WTC11 (cell line): Measurements from ENCODE around the gene IDUA. TPM values are rescaled to one million over a fixed set of nuclear protein-coding genes. Genes with fewer than 3 reads are reported as not detected.
A peak's percentile ranks its signal among the peaks of the same experiment; 100 is the strongest.

Source experiments
- ATAC-seq: fragments of 200-7000 bp; cut with Tn5 transposase; 2 replicates; pipeline ENCODE4 v1.10.0; 2021; ENCODE audit warnings: mild to moderate bottlenecking, moderate library complexity
- CTCF ChIA-PET: fragments of 300-600 bp; sonication (Branson Sonifier 250); formaldehyde crosslinking; loops from one replicate; lab custom pipeline; 2021; ENCODE audit warnings: antibody characterized with exemption; lab: Charles Lee
- POLR2A ChIA-PET: fragments of 350-600 bp; sonication (Branson Sonifier 250); formaldehyde crosslinking; loops from one replicate; lab custom pipeline; 2021; ENCODE audit warnings: antibody characterized with exemption; lab: Charles Lee
- DNase-seq: peaks from one replicate; pipeline ENCODE4 v3.0.0; 2021; ENCODE audit warnings: low spot score
- H3K27ac Mint-ChIP-seq: 2 replicates; pipeline ENCODE4 v1.8.0; 2021; ENCODE audit warnings: mixed read lengths
- H3K27me3 Mint-ChIP-seq: 2 replicates; pipeline ENCODE4 v1.8.0; 2021; ENCODE audit warnings: low read depth, mild to moderate bottlenecking, moderate library complexity, mixed read lengths
- H3K36me3 Mint-ChIP-seq: 2 replicates; pipeline ENCODE4 v1.8.0; 2021; ENCODE audit warnings: mixed read lengths
- H3K4me1 Mint-ChIP-seq: 2 replicates; pipeline ENCODE4 v1.8.0; 2022; ENCODE audit warnings: mixed read lengths
- H3K4me3 Mint-ChIP-seq: 2 replicates; pipeline ENCODE4 v1.8.0; 2021; ENCODE audit warnings: mild to moderate bottlenecking, moderate library complexity, mixed read lengths
- H3K9me3 Mint-ChIP-seq: 2 replicates; pipeline ENCODE4 v1.8.0; 2021; ENCODE audit warnings: mixed read lengths
- GABPB1 ChIP-seq: sonication (generic); formaldehyde crosslinking; IDR thresholded peaks from 2 replicates; pipeline ENCODE4 v1.8.1; 2023; ENCODE audit warnings: mild to moderate bottlenecking, missing genetic modification reagents
- HMGA2 ChIP-seq: fragments of 250-450 bp; sonication (Bioruptor Pico); IDR thresholded peaks from 2 replicates; pipeline ENCODE4 v1.4.0; 2021; ENCODE audit warnings: mild to moderate bottlenecking, moderate library complexity
- HMGXB4 ChIP-seq: sonication (generic); formaldehyde crosslinking; IDR thresholded peaks from 2 replicates; pipeline ENCODE4 v1.8.1; 2023; ENCODE audit warnings: mild to moderate bottlenecking, moderate library complexity, missing genetic modification reagents
- MYBL2 ChIP-seq: sonication (generic); formaldehyde crosslinking; IDR thresholded peaks from 2 replicates; pipeline ENCODE4 v1.8.1; 2023; ENCODE audit warnings: mild to moderate bottlenecking, moderate library complexity, missing genetic modification reagents
- NFE2L1 ChIP-seq: sonication (generic); formaldehyde crosslinking; IDR thresholded peaks from 2 replicates; pipeline ENCODE4 v1.8.1; 2023; ENCODE audit warnings: missing genetic modification reagents
- PREB ChIP-seq: sonication (generic); formaldehyde crosslinking; IDR thresholded peaks from 2 replicates; pipeline ENCODE4 v1.8.1; 2022; ENCODE audit warnings: mild to moderate bottlenecking, missing genetic modification reagents, moderate library complexity, borderline replicate concordance
- PRRX2 ChIP-seq: fragments of 250-450 bp; sonication (Bioruptor Pico); IDR thresholded peaks from 2 replicates; pipeline ENCODE4 v1.8.0; 2021; ENCODE audit warnings: mild to moderate bottlenecking
- RORB ChIP-seq: fragments of 250-450 bp; sonication (Bioruptor Pico); IDR thresholded peaks from 2 replicates; pipeline ENCODE4 v1.9.0; 2021; ENCODE audit warnings: mild to moderate bottlenecking
- ZBTB21 ChIP-seq: sonication (generic); formaldehyde crosslinking; IDR thresholded peaks from 2 replicates; pipeline ENCODE4 v1.8.1; 2023; ENCODE audit warnings: mild to moderate bottlenecking, missing genetic modification reagents, borderline replicate concordance
- ZBTB43 ChIP-seq: sonication (generic); formaldehyde crosslinking; IDR thresholded peaks from 2 replicates; pipeline ENCODE4 v1.8.1; 2023; ENCODE audit warnings: mild to moderate bottlenecking, missing genetic modification reagents
- ZNF219 ChIP-seq: sonication (generic); formaldehyde crosslinking; IDR thresholded peaks from 2 replicates; pipeline ENCODE4 v1.8.0; 2023; ENCODE audit warnings: missing genetic modification reagents, mild to moderate bottlenecking, borderline replicate concordance
- ZNF396 ChIP-seq: fragments of 250-450 bp; sonication (Bioruptor Pico); IDR thresholded peaks from 2 replicates; pipeline ENCODE4 v1.8.0; 2021; ENCODE audit warnings: mild to moderate bottlenecking, moderate library complexity, borderline replicate concordance
- total RNA-seq: library from RNA; stranded (reverse); gene quantifications from 3 replicates; pipeline ENCODE4 v1.2.3, GENCODE V29; 2021
- TF ChIP-seq, protein P1 (sequence below): sonication (generic); formaldehyde crosslinking; IDR thresholded peaks from 2 replicates; pipeline ENCODE4 v1.8.0; 2023; ENCODE audit warnings: mild to moderate bottlenecking, missing genetic modification reagents
- TF ChIP-seq, protein P2 (sequence below): sonication (generic); formaldehyde crosslinking; IDR thresholded peaks from 2 replicates; pipeline ENCODE4 v1.8.0; 2022; ENCODE audit warnings: missing genetic modification reagents
- TF ChIP-seq, protein P3 (sequence below): sonication (generic); formaldehyde crosslinking; conservative IDR thresholded peaks from 2 replicates; pipeline ENCODE4 v1.8.1; 2022; ENCODE audit warnings: mild to moderate bottlenecking, missing genetic modification reagents
- TF ChIP-seq, protein P4 (sequence below): fragments of 250-450 bp; sonication (Bioruptor Pico); IDR thresholded peaks from 2 replicates; pipeline ENCODE4 v1.9.0; 2021; ENCODE audit warnings: mild to moderate bottlenecking

Gene IDUA
- total RNA-seq, 1 experiment from 2014 or later: 8.7 TPM

DNA sequence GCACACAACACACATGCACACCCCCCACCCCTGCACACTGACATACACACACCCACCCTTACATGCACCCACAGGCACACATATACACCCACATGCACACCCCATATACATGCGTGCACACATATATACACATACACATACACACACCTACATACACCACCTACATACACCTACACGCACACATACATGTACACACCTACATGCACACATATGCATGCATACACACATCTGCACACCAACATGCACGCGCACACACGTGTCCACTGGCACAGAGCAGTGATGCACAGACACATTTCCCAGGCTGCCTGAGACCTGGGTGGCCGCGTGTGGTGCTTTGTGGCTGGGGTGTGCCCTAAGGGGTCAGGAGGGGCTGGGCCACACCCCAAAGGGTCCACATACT lies 56.3 kb downstream of the IDUA start:
- H3K36me3 Mint-ChIP-seq: no peaks in the 10 kb centered on the region
- 0 out of 2 replicates have a peak, but pooled peaks cover 3% of the 10 kb centered on the region for H3K4me1 Mint-ChIP-seq
- no peak overlapping the region for H3K4me3 Mint-ChIP-seq
- TF ChIP-seq HMGA2: no peak
- no peak for TF ChIP-seq PRRX2 (CRISPR knock-in tag)
- TF ChIP-seq, protein P1, sequence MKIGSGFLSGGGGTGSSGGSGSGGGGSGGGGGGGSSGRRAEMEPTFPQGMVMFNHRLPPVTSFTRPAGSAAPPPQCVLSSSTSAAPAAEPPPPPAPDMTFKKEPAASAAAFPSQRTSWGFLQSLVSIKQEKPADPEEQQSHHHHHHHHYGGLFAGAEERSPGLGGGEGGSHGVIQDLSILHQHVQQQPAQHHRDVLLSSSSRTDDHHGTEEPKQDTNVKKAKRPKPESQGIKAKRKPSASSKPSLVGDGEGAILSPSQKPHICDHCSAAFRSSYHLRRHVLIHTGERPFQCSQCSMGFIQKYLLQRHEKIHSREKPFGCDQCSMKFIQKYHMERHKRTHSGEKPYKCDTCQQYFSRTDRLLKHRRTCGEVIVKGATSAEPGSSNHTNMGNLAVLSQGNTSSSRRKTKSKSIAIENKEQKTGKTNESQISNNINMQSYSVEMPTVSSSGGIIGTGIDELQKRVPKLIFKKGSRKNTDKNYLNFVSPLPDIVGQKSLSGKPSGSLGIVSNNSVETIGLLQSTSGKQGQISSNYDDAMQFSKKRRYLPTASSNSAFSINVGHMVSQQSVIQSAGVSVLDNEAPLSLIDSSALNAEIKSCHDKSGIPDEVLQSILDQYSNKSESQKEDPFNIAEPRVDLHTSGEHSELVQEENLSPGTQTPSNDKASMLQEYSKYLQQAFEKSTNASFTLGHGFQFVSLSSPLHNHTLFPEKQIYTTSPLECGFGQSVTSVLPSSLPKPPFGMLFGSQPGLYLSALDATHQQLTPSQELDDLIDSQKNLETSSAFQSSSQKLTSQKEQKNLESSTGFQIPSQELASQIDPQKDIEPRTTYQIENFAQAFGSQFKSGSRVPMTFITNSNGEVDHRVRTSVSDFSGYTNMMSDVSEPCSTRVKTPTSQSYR (CRISPR knock-in tag): no peak
- TF ChIP-seq GABPB1 (CRISPR knock-in tag): no peak
- no peak for TF ChIP-seq PREB (CRISPR knock-in tag)
- no peak for TF ChIP-seq MYBL2 (CRISPR knock-in tag)
- TF ChIP-seq, protein P2, sequence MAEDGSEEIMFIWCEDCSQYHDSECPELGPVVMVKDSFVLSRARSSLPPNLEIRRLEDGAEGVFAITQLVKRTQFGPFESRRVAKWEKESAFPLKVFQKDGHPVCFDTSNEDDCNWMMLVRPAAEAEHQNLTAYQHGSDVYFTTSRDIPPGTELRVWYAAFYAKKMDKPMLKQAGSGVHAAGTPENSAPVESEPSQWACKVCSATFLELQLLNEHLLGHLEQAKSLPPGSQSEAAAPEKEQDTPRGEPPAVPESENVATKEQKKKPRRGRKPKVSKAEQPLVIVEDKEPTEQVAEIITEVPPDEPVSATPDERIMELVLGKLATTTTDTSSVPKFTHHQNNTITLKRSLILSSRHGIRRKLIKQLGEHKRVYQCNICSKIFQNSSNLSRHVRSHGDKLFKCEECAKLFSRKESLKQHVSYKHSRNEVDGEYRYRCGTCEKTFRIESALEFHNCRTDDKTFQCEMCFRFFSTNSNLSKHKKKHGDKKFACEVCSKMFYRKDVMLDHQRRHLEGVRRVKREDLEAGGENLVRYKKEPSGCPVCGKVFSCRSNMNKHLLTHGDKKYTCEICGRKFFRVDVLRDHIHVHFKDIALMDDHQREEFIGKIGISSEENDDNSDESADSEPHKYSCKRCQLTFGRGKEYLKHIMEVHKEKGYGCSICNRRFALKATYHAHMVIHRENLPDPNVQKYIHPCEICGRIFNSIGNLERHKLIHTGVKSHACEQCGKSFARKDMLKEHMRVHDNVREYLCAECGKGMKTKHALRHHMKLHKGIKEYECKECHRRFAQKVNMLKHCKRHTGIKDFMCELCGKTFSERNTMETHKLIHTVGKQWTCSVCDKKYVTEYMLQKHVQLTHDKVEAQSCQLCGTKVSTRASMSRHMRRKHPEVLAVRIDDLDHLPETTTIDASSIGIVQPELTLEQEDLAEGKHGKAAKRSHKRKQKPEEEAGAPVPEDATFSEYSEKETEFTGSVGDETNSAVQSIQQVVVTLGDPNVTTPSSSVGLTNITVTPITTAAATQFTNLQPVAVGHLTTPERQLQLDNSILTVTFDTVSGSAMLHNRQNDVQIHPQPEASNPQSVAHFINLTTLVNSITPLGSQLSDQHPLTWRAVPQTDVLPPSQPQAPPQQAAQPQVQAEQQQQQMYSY (CRISPR knock-in tag): no peak
- TF ChIP-seq ZNF219 (CRISPR knock-in tag): no peak
- TF ChIP-seq, all 79 proteins: peak for 0
- H3K27me3 Mint-ChIP-seq: peaks cover 7% of the 10 kb centered on the region
- ATAC-seq (no peak), DNase-seq (no peak)
- H3K27ac Mint-ChIP-seq: peak overlapping the region; percentile 34; the same call in 1 of the 2 replicates
- POLR2A ChIA-PET: no interaction called here
- CTCF ChIA-PET: interaction anchor here (0.6 kb wide), 1 partner anchor 60 kb away, joined by 4 read pairs; no protein-coding TSS in a partner anchor
- no peaks in the 10 kb centered on the region for H3K9me3 Mint-ChIP-seq

- H3K9me3 Mint-ChIP-seq: no peaks in the 10 kb centered on the region
- TF ChIP-seq ZBTB21 (CRISPR knock-in tag): no peak
- TF ChIP-seq, protein P3, sequence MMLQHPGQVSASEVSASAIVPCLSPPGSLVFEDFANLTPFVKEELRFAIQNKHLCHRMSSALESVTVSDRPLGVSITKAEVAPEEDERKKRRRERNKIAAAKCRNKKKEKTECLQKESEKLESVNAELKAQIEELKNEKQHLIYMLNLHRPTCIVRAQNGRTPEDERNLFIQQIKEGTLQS (CRISPR knock-in tag): peak; percentile 87
- no peak for TF ChIP-seq ZNF396 (CRISPR knock-in tag)
- peak; percentile 98 for TF ChIP-seq GABPB1 (CRISPR knock-in tag)
- TF ChIP-seq, protein P4, sequence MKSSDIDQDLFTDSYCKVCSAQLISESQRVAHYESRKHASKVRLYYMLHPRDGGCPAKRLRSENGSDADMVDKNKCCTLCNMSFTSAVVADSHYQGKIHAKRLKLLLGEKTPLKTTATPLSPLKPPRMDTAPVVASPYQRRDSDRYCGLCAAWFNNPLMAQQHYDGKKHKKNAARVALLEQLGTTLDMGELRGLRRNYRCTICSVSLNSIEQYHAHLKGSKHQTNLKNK (CRISPR knock-in tag): no peak
- TF ChIP-seq NFE2L1 (CRISPR knock-in tag): 0 out of 2 replicates have a peak, but pooled peaks have one; percentile 54
- no peak for TF ChIP-seq HMGXB4
- TF ChIP-seq RORB (CRISPR knock-in tag): no peak
- TF ChIP-seq ZBTB43: peak; percentile 65; the same call in 1 of the 2 replicates
- peaks cover 10% of the 10 kb centered on the region for H3K27me3 Mint-ChIP-seq
- ATAC-seq: peak; percentile 31
- CTCF ChIA-PET: interaction anchor here (0.6 to 0.7 kb wide), 2 partner anchors 48 to 60 kb away, joined by 4 read pairs; no protein-coding TSS in a partner anchor
- POLR2A ChIA-PET: no interaction called here
- H3K27ac Mint-ChIP-seq: no peak overlapping the region
- H3K4me3 Mint-ChIP-seq: no peak overlapping the region
- 0 out of 2 replicates have a peak, but pooled peaks cover 3% of the 10 kb centered on the region for H3K4me1 Mint-ChIP-seq
- DNase-seq: peak; percentile 59
- H3K36me3 Mint-ChIP-seq: no peaks in the 10 kb centered on the region
Observed at GRCh38 chr4:1043651-1044468, 57.0 kb downstream of the IDUA start.
